Esophagus muscularis mucosa (tissue), 3 donors: ENCODE measurements around the gene MYOZ1.

Experiments used
- CTCF ChIP-seq, 3 experiments: fragments of 200-600 bp in 2 of 3; fragments of 450-650 bp in 1 of 3; sonication (generic) in 2 of 3; IDR thresholded peaks; one replicate each; pipeline ENCODE4 v1.5.1; 2017 to 2019; ENCODE audit warnings: antibody characterized with exemption in 3 of 3, mild to moderate bottlenecking in 2 of 3, moderate library complexity in 1 of 3
- POLR2A ChIP-seq: fragments of 450-650 bp; IDR thresholded peaks from one replicate; pipeline ENCODE4 v1.6.1; 2017; ENCODE audit warnings: antibody characterized with exemption, moderate library complexity, mild to moderate bottlenecking, low read depth

GRCh38 chr10:73629165-73629564, 12.1 kb downstream of the MYOZ1 start:
- TF ChIP-seq POLR2A (no peak), CTCF (IDR thresholded peaks at IDR 0.05) (no peak)
